Panc1 (cell line): ENCODE measurements around the gene CLUH. TPM values are rescaled to one million over a fixed set of nuclear protein-coding genes. Genes with fewer than 3 reads are reported as not detected.

Experiments
- ATAC-seq: fragments of 200-7000 bp; cut with Tn5 transposase; 2 replicates; pipeline ENCODE4 v1.9.1; 2020; ENCODE audit warnings: mild to moderate bottlenecking, moderate library complexity
- BruUV-seq: library from RNA; stranded (reverse); fragments of 400-500 nt; replicated peaks from 2 replicates; lab custom pipeline; 2021; lab: Mats Ljungman, UMichigan
- CTCF ChIA-PET: fragments of 300-600 bp; sonication (Branson Sonifier 250); formaldehyde crosslinking; loops from one replicate; lab custom pipeline; 2022; ENCODE audit warnings: antibody characterized with exemption; lab: Charles Lee
- POLR2A ChIA-PET: fragments of 300-600 bp; sonication (Branson Sonifier 250); formaldehyde crosslinking; loops from one replicate; lab custom pipeline; 2022; ENCODE audit warnings: antibody characterized with exemption; lab: Charles Lee
- DNase-seq: peaks from one replicate; pipeline ENCODE4 v3.0.0-alpha.2; 2010; ENCODE audit warnings: low read depth, low spot score
- H3K27ac ChIP-seq: 2 replicates; pipeline ENCODE4 v1.5.1; 2011; ENCODE audit warnings: mild to moderate bottlenecking, low read length, inconsistent platforms
- H3K27me3 ChIP-seq: fragments of 200-500 bp; sonication (Bioruptor generic); 2 replicates; pipeline ENCODE4 v1.6.0; 2014; ENCODE audit warnings: low read length, inconsistent platforms; ENCODE audit not compliant: control insufficient read depth, insufficient read depth
- H3K36me3 ChIP-seq: fragments of 200-500 bp; sonication (Bioruptor generic); 2 replicates; pipeline ENCODE4 v1.5.1; 2014; ENCODE audit warnings: inconsistent platforms, mild to moderate bottlenecking, low read length, moderate library complexity; ENCODE audit not compliant: control insufficient read depth, insufficient read depth
- H3K4me1 ChIP-seq: 2 replicates; pipeline ENCODE4 v1.5.1; 2011; ENCODE audit warnings: inconsistent platforms, mild to moderate bottlenecking, low read length, moderate library complexity; ENCODE audit not compliant: control insufficient read depth, insufficient read depth
- H3K4me3 ChIP-seq, 2 experiments: 2 replicates each; pipeline ENCODE4 v1.5.1; 2011 to 2012; ENCODE audit warnings: low read depth in 2 of 2, low read length in 2 of 2, mild to moderate bottlenecking in 2 of 2, inconsistent platforms in 1 of 2, moderate library complexity in 1 of 2
- H3K9me3 ChIP-seq: fragments of 200-500 bp; sonication (Bioruptor generic); 2 replicates; pipeline ENCODE4 v1.5.1; 2014; ENCODE audit warnings: low read depth, mild to moderate bottlenecking, inconsistent platforms, low read length, moderate library complexity; ENCODE audit not compliant: control insufficient read depth, insufficient read depth
- CTCF ChIP-seq: fragments of 450-650 bp; IDR thresholded peaks from 2 replicates; pipeline ENCODE4 v1.5.1; 2017; ENCODE audit warnings: mild to moderate bottlenecking
- POLR2AphosphoS5 ChIP-seq: IDR thresholded peaks from 2 replicates; pipeline ENCODE4 v1.6.1; 2012; ENCODE audit warnings: mild to moderate bottlenecking, low read depth, low read length, moderate library complexity
- SIN3A ChIP-seq: IDR thresholded peaks from 2 replicates; pipeline ENCODE4 v1.6.1; 2012; ENCODE audit warnings: low read depth, mild to moderate bottlenecking, low read length, moderate library complexity, borderline replicate concordance; ENCODE audit not compliant: insufficient read depth
- TCF7L2 ChIP-seq: IDR thresholded peaks from 2 replicates; pipeline ENCODE4 v1.6.1; 2011; ENCODE audit warnings: mild to moderate bottlenecking, low read depth, low read length, inconsistent platforms
- in situ Hi-C: cut with HindIII; loops from 2 replicates; pipeline ENCODE4 v1.10.0; 2016; ENCODE audit warnings: low sequenced_read_pairs, low pct_unique_long_range_greater_than_20kb
- intact Hi-C: fragments of 100-400 bp; cut with micrococcal nuclease; formaldehyde crosslinking; loops from one replicate; pipeline ENCODE4 v1.10.0; 2022; ENCODE audit not compliant: unreplicated experiment
- total RNA-seq: library from RNA; stranded (reverse); gene quantifications from one replicate; pipeline ENCODE4 v1.2.1, GENCODE V29; 2021; ENCODE audit not compliant: unreplicated experiment
- TF ChIP-seq, protein P1 (sequence below), 2 experiments: IDR thresholded peaks; 2 replicates each; pipeline ENCODE4 v1.6.1; 2011 to 2012; ENCODE audit warnings: low read depth in 2 of 2, control low read depth in 1 of 2, low read length in 1 of 2, mild to moderate bottlenecking in 1 of 2, moderate library complexity in 1 of 2; ENCODE audit not compliant: insufficient read depth in 1 of 2

Gene CLUH
- total RNA-seq, 1 experiment from 2014 or later: 119 TPM

DNA sequence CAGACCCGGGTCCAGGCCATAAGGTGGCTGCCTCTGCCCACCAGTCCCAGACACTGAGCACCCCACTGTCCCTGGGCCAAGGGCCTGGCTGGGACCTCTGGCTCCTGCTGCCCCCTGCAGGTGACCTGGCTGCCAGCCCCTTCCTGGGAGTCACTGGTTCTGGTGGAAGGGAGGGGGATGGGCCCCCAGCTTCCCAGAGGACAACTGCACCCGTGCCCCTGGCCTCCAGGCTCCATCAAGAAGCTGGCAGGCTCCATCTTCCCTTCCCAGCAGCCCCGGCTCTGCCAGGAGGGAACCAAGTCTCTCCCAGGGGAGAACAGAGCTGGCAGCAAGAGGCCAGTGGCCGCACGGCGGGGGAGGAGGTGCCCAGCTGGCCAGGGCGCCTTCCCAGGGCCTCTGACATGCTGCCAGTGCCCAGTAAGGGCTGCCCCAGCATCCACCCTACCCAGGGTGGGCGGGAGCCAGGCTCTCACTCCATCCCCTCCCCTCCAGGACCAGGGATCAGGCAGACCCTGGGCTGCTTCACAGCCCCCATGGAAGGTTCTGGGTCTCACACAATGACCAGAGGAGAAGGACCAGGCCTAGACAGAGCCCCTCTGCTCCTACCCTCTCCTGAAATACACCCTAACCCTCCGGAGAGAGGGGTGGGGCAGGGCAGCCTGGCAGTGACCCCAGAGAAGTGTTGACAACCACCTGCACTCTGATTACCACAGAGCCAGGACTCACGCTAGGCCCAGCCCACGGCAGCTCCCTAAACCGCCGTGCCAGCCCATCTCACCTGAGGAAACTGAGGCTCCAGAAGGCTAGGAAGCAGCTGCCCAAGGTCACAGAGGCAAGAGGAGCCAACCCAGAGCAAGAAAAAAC, 3.6 kb downstream of the CLUH start:
- peak overlapping the region; percentile 44 for H3K27ac ChIP-seq
- peaks cover 24% of the 10 kb centered on the region for H3K4me1 ChIP-seq

DNA sequence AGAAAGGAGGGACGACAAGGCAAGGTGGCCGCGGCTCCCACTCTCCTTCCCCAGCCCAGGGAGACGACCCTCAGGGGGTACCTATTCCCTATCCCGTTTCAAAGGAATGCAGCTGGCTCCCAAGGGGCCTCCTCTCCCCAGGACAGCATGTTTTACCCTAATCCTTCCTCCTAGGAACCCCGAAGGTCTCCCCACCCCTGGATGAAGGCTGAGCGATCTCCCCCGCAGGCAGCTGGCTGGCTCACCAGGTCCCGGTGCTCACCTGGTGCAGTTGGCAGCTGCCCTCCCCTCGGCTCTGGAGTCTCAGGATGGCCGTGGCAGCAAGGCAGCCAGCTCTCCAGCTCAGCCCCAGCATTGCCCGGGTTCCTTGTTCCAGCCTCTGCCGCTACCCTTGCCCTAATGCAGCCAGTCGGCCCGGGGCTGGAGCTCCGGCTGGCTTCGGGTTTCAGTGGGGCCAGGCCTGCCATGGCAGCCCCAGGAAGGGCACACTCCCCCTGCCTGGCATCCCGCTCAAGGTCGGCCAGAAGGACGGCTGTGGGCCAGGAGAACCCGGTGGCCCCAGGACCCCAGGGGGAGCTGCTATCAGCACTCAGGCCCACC, 4.6 kb downstream of the CLUH start:
- intact Hi-C loops (no loop called here), in situ Hi-C loops (no loop called here)
- Histone ChIP-seq H3K9me3 (no peaks in the 10 kb centered on the region), H3K27me3 (no peaks in the 10 kb centered on the region), H3K4me3 (no peak overlapping the region), H3K27ac (no peak overlapping the region; the same call in 1 of the 2 replicates), H3K4me1 (peaks cover 19% of the 10 kb centered on the region), H3K36me3 (peaks cover 1% of the 10 kb centered on the region; the same call in 1 of the 2 replicates)
- CTCF ChIA-PET: no interaction called here
- no TSS peak for BruUV-seq
- DNase-seq: no peak
- POLR2A ChIA-PET: no interaction called here
- ATAC-seq: no peak
- TF ChIP-seq CTCF: no peak
- TF ChIP-seq TCF7L2: no peak
- TF ChIP-seq, protein P1, sequence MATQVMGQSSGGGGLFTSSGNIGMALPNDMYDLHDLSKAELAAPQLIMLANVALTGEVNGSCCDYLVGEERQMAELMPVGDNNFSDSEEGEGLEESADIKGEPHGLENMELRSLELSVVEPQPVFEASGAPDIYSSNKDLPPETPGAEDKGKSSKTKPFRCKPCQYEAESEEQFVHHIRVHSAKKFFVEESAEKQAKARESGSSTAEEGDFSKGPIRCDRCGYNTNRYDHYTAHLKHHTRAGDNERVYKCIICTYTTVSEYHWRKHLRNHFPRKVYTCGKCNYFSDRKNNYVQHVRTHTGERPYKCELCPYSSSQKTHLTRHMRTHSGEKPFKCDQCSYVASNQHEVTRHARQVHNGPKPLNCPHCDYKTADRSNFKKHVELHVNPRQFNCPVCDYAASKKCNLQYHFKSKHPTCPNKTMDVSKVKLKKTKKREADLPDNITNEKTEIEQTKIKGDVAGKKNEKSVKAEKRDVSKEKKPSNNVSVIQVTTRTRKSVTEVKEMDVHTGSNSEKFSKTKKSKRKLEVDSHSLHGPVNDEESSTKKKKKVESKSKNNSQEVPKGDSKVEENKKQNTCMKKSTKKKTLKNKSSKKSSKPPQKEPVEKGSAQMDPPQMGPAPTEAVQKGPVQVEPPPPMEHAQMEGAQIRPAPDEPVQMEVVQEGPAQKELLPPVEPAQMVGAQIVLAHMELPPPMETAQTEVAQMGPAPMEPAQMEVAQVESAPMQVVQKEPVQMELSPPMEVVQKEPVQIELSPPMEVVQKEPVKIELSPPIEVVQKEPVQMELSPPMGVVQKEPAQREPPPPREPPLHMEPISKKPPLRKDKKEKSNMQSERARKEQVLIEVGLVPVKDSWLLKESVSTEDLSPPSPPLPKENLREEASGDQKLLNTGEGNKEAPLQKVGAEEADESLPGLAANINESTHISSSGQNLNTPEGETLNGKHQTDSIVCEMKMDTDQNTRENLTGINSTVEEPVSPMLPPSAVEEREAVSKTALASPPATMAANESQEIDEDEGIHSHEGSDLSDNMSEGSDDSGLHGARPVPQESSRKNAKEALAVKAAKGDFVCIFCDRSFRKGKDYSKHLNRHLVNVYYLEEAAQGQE (IDR thresholded peaks at IDR 0.05; ENCODE audit: insufficient read depth in 1 of 2, low read depth in 2 of 2, low read length in 1 of 2): no peak
- no peak for TF ChIP-seq SIN3A

More for the DNA sequence above, 3.6 kb downstream of the CLUH start:
- no peaks in the 10 kb centered on the region for H3K9me3 ChIP-seq
- no peak for ATAC-seq
- no peak for DNase-seq
- H3K27me3 ChIP-seq: no peaks in the 10 kb centered on the region
- BruUV-seq: no TSS peak
- no peak overlapping the region for H3K4me3 ChIP-seq
- intact Hi-C loops (no loop called here), in situ Hi-C loops (no loop called here)
- H3K36me3 ChIP-seq: no peaks in the 10 kb centered on the region; the same call in 1 of the 2 replicates
- ChIA-PET CTCF (no interaction called here), POLR2A (no interaction called here)
- TF ChIP-seq TCF7L2 (no peak), POLR2AphosphoS5 (no peak), CTCF (no peak; the same call in 1 of the 2 replicates), SIN3A (no peak)
- TF ChIP-seq, protein P1 (IDR thresholded peaks at IDR 0.05; ENCODE audit: insufficient read depth in 1 of 2, low read depth in 2 of 2, low read length in 1 of 2): no peak
